Spleen (tissue), 7 donors: ENCODE measurements around the gene SRSF9.

Experiments used
- CTCF ChIP-seq, 11 experiments: fragments of 200-600 bp in 7 of 11; fragments of 450-650 bp in 4 of 11; sonication (generic) in 4 of 11; IDR thresholded peaks in 8 of 11; conservative IDR thresholded peaks in 3 of 11; 1 replicate in 7 of 11; 2 replicates in 4 of 11; pipeline versions ENCODE4 v1.4.0 to v1.8.0; 2016 to 2021; ENCODE audit warnings: antibody characterized with exemption in 11 of 11, inconsistent platforms in 4 of 11, mild to moderate bottlenecking in 1 of 11
- POLR2A ChIP-seq, 3 donors: fragments of 450-650 bp; IDR thresholded peaks; one replicate each; pipeline ENCODE4 v1.5.1; 2017; ENCODE audit warnings: antibody characterized with exemption in 3 of 3, mild to moderate bottlenecking in 1 of 3
- POLR2AphosphoS5 ChIP-seq, 3 donors: sonication (generic); formaldehyde crosslinking; IDR thresholded peaks; one replicate each; pipeline ENCODE4 v1.5.1; 2017; ENCODE audit warnings: antibody characterized with exemption in 3 of 3
- donor health status: DM: no; HTN: no; CAD: no; lungs with moderate emphysema.
- donor health status: DM: no; HTN: no; CAD: no.
- donor health status: DM: no; HTN: no; CAD: no.

GRCh38 chr12:120473807-120474615, 4.5 kb upstream of the SRSF9 start:
- TF ChIP-seq POLR2AphosphoS5 (IDR thresholded peaks at IDR 0.05) (no peak), CTCF (IDR thresholded peaks at IDR 0.05 in 8 of 11, conservative IDR thresholded peaks at IDR 0.05 in 3 of 11) (no peak), POLR2A (IDR thresholded peaks at IDR 0.05) (no peak)
